Daoy (cell line): ENCODE results near the gene GNB1L. TPM values are rescaled to one million over a fixed set of nuclear protein-coding genes. Genes with fewer than 3 reads are reported as not detected.

Source experiments
- DNase-seq: peaks from one replicate; pipeline ENCODE4 v3.0.0-alpha.2; 2015; ENCODE audit warnings: low read depth
- total RNA-seq: library from RNA; depleted of rRNA; stranded (reverse); fragments of >200 nt; shearing (Covaris generic); gene quantifications from 2 replicates; pipeline ENCODE4 v1.2.3, GENCODE V29; 2014

The GNB1L gene
- total RNA-seq, 1 experiment from 2014 or later, result 16.1 TPM

DNA sequence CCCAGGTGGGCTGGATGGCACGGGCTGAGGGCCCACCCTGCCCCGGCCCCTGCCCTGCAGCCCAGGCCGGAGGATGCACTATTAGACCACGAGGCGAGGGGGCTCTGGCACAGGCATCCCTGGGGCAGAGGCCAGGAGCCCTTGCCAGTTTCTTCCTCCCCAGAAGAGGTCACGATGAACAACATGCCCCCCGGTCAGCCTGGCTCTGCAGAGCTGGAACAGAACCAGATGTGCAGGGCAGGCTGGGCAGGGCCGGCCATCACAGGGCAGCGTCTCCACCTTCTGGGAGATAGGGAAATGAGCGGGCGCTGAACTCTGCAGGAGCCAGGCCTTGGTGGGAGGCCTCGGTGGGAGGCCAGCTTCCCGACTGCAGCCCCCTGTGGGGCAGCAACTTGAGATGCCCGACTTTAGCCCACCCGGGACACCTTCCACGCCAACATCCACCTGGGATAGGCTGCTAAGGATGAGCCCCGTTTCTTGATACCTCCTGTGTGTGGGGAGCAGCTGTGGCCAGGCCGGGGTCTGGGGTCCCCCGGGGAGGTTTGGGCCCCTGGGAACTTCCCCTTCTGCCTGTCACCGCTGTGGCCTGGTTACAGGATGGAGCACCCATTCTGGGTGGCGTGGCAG lies 21.8 kb upstream of the GNB1L start:
- DNase-seq, result peak; percentile 80

GRCh38 chr22:19875531-19876313 lies 21.0 kb upstream of the GNB1L start:
- peak; percentile 76 for DNase-seq

DNA sequence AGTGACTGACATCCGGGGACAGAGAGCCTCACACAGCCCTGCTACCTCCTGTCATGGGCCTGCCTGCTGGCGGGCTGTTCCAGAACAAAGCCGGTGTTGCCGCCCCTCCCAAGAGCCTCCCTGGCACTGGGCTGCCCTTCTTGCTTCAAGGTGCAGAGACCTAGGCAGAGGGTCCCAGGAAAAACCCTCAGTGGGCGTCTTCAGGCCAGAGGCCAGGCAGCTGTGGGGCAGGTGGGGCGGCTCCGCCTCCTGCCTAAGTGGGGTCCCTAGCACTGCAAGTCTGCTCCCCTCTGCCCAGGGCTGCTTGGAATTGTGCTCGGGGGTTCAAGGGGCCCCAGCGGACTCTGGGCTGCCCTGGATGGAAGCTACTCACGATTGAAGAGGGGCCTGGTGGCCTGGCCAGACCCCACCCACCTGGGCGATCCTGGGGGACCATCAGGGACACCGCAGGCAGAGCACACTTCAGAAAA lies 20.4 kb upstream of the GNB1L start:
- DNase-seq, result no peak

GRCh38 chr22:19874307-19875060 lies 19.8 kb upstream of the GNB1L start:
- peak; percentile 56 for DNase-seq

DNA sequence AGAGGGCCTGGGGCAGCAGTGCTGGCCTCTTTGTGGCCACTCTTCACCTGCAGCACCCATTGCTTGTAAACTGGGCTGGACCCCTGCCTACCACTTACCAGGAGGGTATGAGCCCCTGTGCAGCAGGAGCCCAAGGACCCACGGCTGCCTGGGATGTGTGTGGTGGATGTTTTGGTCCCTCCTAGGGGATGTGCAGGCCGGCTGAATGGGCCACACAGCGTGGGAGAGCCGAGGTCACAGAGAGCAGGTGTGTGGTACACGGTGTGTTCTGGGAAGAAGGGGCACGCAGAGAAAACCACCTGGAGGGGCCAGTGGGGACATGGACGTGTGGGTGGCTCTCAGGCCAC lies 19.3 kb upstream of the GNB1L start:
- no peak for DNase-seq

GRCh38 chr22:19873138-19873959 lies 18.7 kb upstream of the GNB1L start:
- peak; percentile 2 for DNase-seq

DNA sequence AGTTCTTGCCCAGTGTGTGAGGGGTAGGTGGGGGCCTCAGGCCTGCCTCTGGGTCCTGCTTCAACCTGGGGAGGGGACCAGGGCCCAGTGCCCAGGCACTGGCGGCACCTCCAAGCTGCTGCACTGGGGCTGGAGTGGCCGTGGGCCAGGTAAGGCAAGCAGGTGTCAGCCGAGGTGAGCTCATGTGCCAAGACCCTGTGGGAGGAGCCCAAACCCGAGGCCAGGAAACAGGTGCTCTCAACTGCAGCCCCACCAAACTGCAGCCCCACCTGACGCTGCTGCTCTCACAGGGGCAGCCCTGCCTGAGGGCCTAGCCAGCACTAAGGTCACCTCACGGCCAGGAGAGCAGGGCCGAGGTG lies 18.1 kb upstream of the GNB1L start:
- peak; percentile 5 for DNase-seq

GRCh38 chr22:19871845-19872778 lies 17.4 kb upstream of the GNB1L start:
- DNase-seq, result peak; percentile 3

DNA sequence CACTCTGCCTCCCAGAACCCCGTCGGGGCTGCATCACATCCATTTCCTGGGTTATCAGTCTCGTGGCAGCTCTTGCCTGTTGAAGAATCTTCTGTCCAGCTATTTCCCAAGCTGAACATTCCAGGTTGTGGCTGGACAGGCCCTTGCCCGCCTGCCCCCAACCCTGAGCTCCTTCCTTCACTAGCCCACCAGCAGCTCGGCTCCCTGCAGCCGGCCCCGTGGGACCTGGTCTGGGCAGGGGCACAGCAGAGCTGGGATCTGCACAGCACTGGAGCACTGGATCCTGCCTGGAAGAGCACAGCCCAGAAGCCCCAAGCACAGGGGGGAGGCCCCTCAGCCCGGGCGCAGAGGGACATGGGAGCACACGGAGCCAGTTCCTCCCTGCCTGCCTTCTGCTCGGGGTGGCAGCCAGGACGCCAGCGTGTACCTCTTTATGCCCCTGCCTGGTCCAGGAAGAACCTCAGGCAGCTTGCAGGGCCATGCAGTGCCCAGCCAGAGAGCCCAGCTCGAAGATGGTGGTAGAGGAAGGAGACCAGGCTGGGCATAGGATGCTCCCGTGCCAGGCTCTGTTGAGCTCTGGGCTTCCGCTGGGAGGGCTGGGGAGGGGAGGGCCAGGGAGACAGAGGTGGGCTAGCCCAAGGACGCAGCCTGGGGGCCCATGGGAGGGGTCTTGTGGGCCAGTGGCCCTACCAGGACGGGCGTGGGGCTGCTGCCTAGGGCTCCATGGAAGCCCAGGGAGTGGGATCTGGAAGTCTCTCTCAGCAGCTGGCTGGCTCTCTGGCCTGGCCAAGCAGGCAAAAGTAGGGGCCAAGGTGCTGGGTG lies 16.6 kb upstream of the GNB1L start:
- DNase-seq, result peak; percentile 1

GRCh38 chr22:19870153-19871022 lies 15.7 kb upstream of the GNB1L start:
- peak; percentile 3 for DNase-seq

GRCh38 chr22:19869497-19870152 lies 15.0 kb upstream of the GNB1L start:
- peak; percentile 1 for DNase-seq

GRCh38 chr22:19868773-19869471 lies 14.2 kb upstream of the GNB1L start:
- DNase-seq, result peak; percentile 18

DNA sequence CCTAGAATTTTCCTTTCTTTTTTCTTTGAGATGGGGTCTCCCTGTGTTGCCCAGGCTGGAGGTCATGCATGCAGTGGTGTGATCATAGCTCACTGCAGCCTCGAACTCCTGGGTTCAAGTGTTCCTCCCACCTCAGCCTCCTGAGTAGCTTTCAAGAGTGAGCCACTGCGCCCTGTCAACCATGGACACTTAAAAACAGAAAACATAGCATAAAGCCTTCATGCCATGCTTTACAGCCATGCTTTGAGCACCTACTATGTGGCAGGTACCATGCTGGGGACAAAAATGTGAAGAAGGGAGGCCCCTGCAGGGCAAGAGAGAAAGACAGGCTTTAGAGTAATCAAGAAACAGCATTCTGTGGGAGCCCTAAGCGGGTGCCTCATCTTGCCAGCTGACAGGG lies 13.7 kb upstream of the GNB1L start:
- DNase-seq, result no peak

- no peak for DNase-seq
Observed at GRCh38 chr22:19867617-19868016, 12.9 kb upstream of the GNB1L start.

DNA sequence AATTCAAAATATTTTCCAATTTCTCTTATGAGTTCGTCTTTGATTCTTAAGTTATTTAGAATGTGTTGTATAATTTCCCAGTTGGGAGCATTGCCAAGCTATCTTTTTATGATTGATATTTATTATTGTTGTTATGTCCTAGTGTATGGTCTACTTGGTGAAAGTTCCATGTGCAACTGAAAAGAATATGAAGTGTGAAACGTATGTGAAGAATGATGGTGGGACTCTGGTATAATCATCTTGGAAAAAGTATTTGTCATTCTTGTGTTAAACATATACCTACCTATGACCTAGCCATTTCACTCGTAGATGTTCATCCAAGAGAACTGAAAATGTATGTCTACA lies 12.0 kb upstream of the GNB1L start:
- DNase-seq, result no peak

DNA sequence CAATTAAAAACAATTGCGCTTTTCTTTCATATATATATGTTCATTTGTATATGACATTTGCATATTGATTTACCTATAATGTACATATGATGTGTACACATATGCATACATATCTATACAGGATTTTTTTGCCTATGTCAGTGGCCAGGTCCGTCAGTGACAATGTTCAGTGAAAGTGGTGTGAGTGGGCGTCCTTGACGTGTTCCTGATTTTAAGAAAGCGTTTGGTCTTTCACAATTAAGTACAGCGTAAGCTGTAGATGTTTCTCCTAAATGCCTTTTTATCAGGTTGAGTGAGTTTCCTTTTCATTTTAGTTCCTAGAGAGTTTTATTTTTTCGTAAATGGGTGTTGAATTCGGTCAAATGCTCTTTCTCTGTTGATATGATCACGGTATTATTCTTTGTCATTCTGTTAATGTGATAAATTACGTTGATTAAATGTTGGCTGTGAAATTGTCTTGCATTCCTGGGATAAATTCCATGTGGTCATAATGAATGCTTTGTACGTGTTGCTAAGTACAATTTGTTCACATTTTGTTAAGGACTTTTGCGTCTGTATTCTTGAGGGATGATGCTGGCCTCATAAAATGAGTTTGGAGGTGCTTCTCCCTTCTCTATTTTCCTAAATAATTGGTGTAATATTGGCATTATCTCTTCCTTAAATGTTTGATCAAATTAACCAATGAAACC lies 10.6 kb upstream of the GNB1L start:
- no peak for DNase-seq

DNA sequence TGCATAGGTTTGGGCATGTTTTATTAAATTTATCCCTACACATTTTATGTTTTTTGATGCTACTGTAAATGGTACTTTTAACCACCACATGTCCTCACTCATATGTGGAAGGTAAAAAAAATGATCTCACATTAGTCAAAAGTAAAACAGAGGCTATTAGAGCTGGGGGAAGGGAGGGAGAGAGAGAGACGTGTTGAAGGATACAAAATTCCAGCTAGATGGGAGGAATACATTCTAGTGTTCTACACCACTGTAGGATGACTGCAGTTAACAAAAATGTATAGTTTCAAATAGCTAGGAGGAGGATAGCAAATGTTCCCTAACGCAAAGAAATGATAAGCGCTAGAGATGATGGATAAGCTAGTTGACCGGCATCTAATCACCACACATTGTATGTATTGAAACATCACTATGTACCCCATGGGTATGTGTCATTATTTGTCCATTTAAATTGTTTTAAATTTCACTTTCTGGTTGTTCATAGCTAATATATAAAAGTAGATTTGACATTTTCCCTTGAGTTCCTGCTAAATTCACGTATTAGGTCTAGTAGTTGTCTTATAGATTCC lies 9.9 kb upstream of the GNB1L start:
- DNase-seq, result no peak
